Colonic mucosa (tissue), 4 donors: Measurements from ENCODE around the gene AGPAT3. TPM values are rescaled to one million over a fixed set of nuclear protein-coding genes. Genes with fewer than 3 reads are reported as not detected.

ENCODE experiments used
- DNase-seq: peaks from one replicate; pipeline ENCODE4 v3.0.0-alpha.2; 2020
- H3K27ac ChIP-seq: fragments of 200-600 bp; one replicate; pipeline ENCODE4 v1.8.0; 2021
- H3K27me3 ChIP-seq: fragments of 200-600 bp; one replicate; pipeline ENCODE4 v1.8.0; 2021
- H3K36me3 ChIP-seq: fragments of 200-600 bp; one replicate; pipeline ENCODE4 v1.8.0; 2021
- H3K4me1 ChIP-seq: fragments of 200-600 bp; one replicate; pipeline ENCODE4 v1.8.0; 2021; ENCODE audit warnings: mild to moderate bottlenecking
- H3K4me3 ChIP-seq: fragments of 200-600 bp; one replicate; pipeline ENCODE4 v1.8.0; 2021
- H3K9ac ChIP-seq, 2 donors: one replicate each; pipeline ENCODE4 v1.7.0; 2013; ENCODE audit warnings: control low read depth in 2 of 2, low read depth in 2 of 2, low read length in 2 of 2
- H3K9me3 ChIP-seq: fragments of 200-600 bp; one replicate; pipeline ENCODE4 v1.8.0; 2021
- CTCF ChIP-seq: fragments of 200-600 bp; IDR thresholded peaks from one replicate; pipeline ENCODE4 v1.8.0; 2022; ENCODE audit warnings: antibody characterized with exemption, mild to moderate bottlenecking
- intact Hi-C: fragments of 100-400 bp; cut with DNase I; formaldehyde crosslinking; loops from one replicate; pipeline ENCODE4 v1.14.1; 2022
- total RNA-seq, 2 donors: library from RNA; stranded (reverse); fragmentation: NEBNext Ultra II Directional in 1 of 2; extraction: Animal tissue kit (Norgen Biotek cat#: 25700) in 1 of 2; gene quantifications; one replicate each; pipeline ENCODE4 v1.2.1, GENCODE V29; 2021
- donor health status: healthy.
- donor health status: DM: no; HTN: no; CAD: no.
- donor health status: DM: no; HTN: no; CAD: no.

AGPAT3 gene
- total RNA-seq, 2 donors from 2014 or later, result 82.2 to 101 TPM

GRCh38 chr21:43956670-43957035, 91.6 kb downstream of the AGPAT3 start:
- no peak for DNase-seq
- H3K36me3 ChIP-seq, result no peaks in the 10 kb centered on the region
- no peaks in the 10 kb centered on the region for H3K27me3 ChIP-seq
- H3K9ac ChIP-seq, result no peak overlapping the region
- intact Hi-C loops, result no loop called here
- no peak overlapping the region for H3K4me3 ChIP-seq
- no peaks in the 10 kb centered on the region for H3K9me3 ChIP-seq
- no peaks in the 10 kb centered on the region for H3K4me1 ChIP-seq
- no peak overlapping the region for H3K27ac ChIP-seq
- no peak for TF ChIP-seq CTCF

- no peaks in the 10 kb centered on the region for H3K4me1 ChIP-seq
- no peaks in the 10 kb centered on the region for H3K27me3 ChIP-seq
- no peaks in the 10 kb centered on the region for H3K36me3 ChIP-seq
- intact Hi-C loops, result no loop called here
- H3K9me3 ChIP-seq, result no peaks in the 10 kb centered on the region
- no peak overlapping the region for H3K4me3 ChIP-seq
- H3K9ac ChIP-seq, result no peak overlapping the region
- TF ChIP-seq CTCF, result no peak
- no peak overlapping the region for H3K27ac ChIP-seq
- DNase-seq, result no peak
Observed at GRCh38 chr21:43957128-43957571, 92.1 kb downstream of the AGPAT3 start.

GRCh38 chr21:43957611-43958362, 92.8 kb downstream of the AGPAT3 start:
- Histone ChIP-seq H3K27ac (no peak overlapping the region), H3K27me3 (no peaks in the 10 kb centered on the region), H3K9me3 (no peaks in the 10 kb centered on the region), H3K9ac (no peak overlapping the region), H3K4me1 (no peaks in the 10 kb centered on the region), H3K36me3 (no peaks in the 10 kb centered on the region), H3K4me3 (no peak overlapping the region)
- DNase-seq, result no peak
- TF ChIP-seq CTCF, result no peak
- intact Hi-C loops, result no loop called here

- DNase-seq, result no peak
- intact Hi-C loops, result no loop called here
- Histone ChIP-seq H3K4me3 (no peak overlapping the region), H3K27ac (no peak overlapping the region), H3K9me3 (no peaks in the 10 kb centered on the region), H3K9ac (no peak overlapping the region), H3K36me3 (no peaks in the 10 kb centered on the region), H3K4me1 (no peaks in the 10 kb centered on the region), H3K27me3 (no peaks in the 10 kb centered on the region)
- no peak for TF ChIP-seq CTCF
Observed at GRCh38 chr21:43958364-43959158, 93.5 kb downstream of the AGPAT3 start.

GRCh38 chr21:43959231-43960116, 94.5 kb downstream of the AGPAT3 start:
- intact Hi-C loops, result no loop called here
- H3K36me3 ChIP-seq, result no peaks in the 10 kb centered on the region

More at GRCh38 chr21:43959231-43960116, 94.5 kb downstream of the AGPAT3 start:
- no peak overlapping the region for H3K9ac ChIP-seq
- H3K27me3 ChIP-seq, result no peaks in the 10 kb centered on the region
- DNase-seq, result no peak
- no peak for TF ChIP-seq CTCF
- no peaks in the 10 kb centered on the region for H3K9me3 ChIP-seq
- H3K4me3 ChIP-seq, result no peak overlapping the region
- H3K4me1 ChIP-seq, result no peaks in the 10 kb centered on the region
- H3K27ac ChIP-seq, result no peak overlapping the region
